Renal cortical epithelial cell (primary cell): ENCODE results near the gene TPH2. TPM values are rescaled to one million over a fixed set of nuclear protein-coding genes. Genes with fewer than 3 reads are reported as not detected.

Experiments used
- DNase-seq: peaks from one replicate; pipeline ENCODE4 v3.0.0-alpha.2; 2011; ENCODE audit warnings: low read depth
- total RNA-seq: library from RNA; depleted of rRNA; stranded (reverse); fragments of >200 nt; gene quantifications from 2 replicates; pipeline ENCODE4 v1.2.3, GENCODE V29; 2014

TPH2 gene
- total RNA-seq, 1 donor from 2014 or later, result 0.05 TPM

DNA sequence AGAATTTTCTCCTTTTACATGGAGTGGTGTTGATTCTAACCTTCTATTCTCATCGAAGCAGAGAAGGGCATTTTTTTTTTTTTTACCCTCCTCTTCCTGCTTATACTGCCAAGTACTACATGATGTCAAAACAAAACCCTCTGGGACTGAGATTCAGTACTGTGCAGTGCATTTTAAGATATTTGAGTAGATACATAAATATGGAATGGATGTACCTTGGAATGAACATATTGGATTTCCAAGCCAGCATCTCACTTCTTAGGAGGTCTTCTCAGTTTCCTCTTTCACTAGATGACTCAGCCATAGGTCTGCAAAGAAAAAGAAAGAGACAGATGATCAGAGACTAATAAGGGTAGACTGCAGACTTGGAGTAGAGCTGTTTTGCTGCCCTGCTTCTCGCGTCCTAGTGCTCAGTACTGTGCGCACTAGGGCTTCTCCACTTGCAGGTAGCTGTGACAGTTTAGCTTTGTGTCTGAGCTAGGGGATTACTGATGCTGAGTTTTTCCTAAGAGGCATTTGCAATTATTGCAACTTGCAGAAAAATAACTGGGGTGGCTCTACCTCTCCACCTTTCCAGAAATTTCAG is 20.4 kb downstream of the TPH2 start:
- no peak for DNase-seq

DNA sequence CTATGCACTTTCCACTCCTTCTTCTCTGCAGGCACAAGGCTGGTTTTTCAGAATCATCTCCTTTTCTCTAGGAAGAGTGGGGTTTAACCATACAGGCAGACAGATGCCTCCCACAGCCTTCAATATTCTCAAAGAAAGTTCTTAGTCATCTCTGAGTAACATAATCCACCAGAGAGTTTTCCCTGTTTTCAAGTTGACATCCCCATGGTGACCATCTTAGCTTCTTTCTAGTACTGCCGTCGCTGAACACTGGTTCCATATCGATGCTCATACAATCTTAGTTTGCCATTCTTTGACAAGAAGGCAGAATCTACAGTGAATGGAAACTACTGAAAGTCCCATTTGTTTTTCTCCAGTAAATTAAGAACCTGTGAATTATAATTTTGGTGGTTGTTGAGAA is 28.6 kb downstream of the TPH2 start:
- DNase-seq, result peak; percentile 18

DNA sequence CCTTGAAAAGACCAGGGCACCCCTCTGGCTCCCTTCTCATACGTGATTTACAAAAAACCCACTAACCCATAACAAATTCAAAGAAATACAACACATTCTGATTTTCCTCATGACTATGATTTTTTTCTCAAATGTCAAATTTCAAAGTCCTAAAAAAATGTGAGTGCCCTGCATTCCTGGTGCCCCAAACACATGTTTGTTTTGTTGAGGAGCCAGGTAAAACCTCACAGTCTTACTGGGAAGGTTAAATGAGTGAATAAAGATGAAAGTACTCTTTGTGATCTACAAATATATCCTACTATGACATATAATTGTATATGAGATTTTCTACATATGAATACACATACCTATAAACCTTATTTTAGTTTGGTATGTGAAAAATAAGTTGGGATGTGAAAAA is 30.7 kb downstream of the TPH2 start:
- no peak for DNase-seq

DNA sequence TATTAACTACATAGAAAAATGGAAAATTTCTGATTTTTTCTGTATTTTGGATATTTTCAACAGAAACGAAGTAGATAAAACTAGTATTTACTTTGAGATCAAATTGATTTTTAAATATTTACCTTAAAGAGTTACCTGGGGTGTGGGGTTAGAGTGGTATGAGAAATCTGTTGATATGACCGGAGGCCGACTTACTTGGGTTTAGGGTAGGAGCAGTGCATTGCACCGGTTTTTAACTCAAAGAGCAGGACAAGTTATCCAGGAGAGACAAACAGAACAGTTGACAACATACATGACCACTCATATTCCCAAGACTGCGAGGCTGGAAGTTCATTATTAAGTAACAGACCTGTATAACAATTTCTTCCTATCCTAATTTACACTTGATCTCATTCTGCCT is 31.4 kb downstream of the TPH2 start:
- no peak for DNase-seq

DNA sequence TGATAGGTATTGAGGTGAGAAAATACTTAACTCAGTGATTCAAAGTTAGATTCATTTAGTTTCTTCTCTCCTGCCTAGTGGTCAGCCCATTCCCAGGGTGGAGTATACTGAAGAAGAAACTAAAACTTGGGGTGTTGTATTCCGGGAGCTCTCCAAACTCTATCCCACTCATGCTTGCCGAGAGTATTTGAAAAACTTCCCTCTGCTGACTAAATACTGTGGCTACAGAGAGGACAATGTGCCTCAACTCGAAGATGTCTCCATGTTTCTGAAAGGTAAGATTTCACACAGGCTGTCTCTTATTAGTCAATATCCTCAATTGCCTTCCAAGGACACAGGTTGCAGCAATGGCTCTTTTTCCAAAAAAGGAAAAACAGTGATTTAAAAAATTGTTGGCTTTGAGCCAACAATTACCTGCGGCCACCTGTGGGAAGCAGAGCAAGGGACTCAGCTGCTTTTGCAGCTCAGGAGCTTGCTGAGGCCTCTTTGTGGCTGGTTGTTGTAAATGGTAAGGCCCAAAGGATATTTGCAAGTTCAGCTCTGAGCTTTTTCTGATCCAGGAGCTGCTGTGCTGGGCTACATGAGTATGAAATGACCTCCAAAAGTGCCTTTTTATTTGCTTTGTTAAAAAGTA is 33.9 kb downstream of the TPH2 start:
- no peak for DNase-seq

DNA sequence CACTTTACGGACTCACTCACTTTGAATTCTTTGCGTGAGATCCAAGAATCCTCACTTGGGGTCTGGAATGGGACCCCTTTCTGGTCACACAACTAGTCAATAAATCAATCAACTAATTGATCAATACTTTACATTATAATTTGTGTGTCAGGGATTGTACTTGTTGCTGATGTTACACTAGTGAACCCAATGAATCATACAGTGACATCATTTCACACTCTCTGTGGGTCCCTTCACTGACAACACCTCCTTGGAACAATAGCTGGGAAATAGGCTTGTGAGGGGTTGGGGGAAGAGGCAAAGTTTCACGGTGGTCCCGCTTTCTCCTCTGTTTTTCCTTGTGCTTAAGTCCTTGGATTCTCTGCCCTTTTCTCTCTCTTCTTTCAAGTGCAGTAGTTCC is 35.0 kb downstream of the TPH2 start:
- DNase-seq, result peak; percentile 31

DNA sequence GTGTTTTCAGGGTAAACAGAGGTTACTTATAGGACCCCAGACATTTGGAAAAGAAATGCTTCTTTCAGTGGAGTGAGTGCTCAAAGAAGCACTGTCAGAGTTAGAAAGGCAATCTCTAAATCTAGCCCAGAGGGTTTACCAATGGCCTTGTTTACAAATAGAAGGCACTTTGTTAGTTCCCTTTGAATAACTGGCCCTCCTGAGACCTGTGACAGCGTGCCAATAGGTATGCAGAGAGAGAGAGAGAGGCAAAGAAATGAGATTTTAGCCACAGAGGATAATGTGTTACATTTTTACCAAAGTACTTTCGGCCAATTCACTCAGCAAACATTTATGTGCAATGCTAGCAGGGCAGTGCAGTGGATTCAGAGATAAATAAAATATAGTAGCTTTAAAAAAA is 41.9 kb downstream of the TPH2 start:
- no peak for DNase-seq

DNA sequence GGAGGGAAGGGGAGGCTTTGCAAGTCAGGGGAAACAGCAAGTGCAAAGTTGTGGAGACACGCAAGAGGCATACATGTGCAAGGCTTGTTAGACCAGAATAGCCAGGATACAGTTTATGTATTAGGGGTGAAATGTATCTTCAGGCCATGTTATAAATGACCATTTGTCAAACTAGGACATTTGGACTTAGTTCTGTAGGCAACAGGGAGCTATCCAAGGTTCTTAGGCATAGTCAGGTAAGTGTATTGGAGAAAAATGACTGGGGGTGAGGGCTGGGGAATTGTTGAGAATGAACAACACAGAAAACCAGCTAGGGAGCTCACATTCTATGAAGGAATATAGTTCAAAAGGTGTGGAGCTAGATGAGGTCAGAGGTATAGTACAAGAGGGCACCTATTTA is 42.5 kb downstream of the TPH2 start:
- DNase-seq, result peak; percentile 41

DNA sequence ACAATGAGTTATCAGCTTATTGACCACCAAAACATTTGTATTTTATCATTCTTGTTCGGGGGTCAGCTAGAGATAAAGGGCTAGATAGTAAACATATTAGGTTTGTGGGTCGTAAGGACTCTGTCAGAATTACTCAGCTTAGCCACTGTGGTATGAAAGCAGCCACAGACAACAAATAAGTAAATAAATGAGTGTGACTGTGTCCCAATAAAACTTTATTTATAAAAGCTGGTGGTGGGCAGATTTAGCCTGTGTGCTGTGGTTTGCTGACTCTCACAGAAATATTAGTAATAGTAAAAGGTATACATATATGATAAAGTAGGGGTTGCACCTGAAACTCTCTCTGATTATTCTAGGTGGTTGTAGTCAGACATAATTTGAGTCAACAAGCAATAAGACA is 56.1 kb downstream of the TPH2 start:
- DNase-seq, result no peak

DNA sequence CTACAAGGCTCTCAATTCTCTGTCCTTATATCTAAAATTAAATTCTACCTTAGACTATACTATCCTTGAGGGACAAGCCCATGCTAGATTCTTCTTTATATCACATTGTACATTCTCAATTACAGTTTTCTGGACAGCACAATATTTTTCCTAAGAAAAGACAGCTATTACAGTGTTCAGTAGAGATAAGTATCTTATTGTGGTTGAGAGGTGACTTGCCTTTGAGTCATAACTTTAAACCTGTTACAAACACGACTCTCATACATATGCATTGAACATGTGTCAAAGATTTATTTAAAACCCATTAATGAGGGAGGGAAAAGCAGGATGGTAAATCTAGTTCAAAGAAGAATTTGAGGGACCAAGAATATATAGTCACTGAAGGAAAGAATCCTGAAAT is 61.1 kb downstream of the TPH2 start:
- DNase-seq, result peak; percentile 37

DNA sequence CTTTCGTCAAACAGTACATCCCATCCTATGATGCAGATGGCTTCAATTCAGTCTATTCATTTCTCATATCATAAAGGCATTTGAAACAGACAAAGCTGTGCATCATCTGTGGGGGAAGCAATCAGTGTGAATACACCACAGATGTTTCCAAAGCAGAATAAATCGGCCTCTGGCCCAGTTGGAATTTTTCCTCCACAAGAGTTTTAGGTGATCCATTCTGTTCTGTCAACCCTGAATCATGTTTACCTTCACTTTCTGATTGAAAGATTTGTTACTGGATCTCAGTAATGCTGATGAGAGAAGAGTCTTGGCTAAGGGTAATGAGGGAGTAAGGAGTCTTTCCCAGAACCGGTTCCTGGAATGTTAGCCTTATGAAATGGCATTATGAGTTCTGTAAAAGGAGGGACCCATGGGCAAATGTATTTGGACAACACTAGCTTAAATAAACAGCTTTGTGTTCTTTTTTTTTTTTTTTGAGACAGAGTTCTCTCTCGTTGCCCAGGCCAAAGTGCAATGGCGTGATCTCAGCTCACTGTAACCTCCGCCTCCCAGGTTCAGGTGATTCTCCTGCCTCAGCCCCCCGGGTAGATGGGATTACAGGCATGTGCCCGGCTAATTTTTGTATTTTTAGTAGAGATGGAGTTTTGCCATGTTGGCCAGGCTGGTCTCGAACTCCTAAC is 62.5 kb downstream of the TPH2 start:
- DNase-seq, result no peak

DNA sequence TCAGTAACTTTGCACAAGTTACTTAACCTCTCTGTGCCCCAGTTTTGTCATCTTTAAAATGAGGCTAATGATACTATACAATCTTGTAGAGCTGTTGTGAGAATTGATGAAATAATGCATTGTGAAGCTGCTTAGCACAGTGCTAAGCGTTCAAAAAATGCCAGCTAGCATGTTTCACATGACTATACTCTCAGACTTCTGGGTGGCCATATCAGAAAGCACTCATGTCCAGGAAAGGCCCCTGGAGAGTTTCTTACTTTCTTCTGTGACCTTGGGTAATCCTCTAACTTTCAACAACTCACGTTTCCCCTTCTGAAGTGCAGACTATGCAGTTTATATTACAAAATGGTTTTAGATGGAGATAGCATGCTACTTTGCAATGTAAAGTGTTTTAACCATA is 68.1 kb downstream of the TPH2 start:
- no peak for DNase-seq

DNA sequence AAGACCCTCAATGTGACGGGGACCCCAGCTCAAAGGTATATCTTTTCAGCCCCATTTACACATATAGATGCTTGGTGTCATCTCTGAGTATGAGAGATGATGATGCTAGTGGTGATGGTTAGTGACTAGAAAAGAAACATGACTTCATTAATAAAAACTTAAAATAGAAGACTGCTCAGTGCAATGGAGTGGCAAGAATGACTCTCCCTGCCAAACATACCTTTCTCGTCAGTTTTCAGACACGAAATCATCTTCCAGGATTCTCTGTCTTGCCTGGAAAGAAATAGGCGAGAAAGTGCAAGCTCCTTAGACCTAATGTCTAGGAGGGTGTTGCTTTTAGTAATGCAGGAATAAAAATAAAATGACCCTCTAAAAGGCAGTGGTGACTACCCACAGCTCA is 71.7 kb downstream of the TPH2 start:
- peak; percentile 21 for DNase-seq

DNA sequence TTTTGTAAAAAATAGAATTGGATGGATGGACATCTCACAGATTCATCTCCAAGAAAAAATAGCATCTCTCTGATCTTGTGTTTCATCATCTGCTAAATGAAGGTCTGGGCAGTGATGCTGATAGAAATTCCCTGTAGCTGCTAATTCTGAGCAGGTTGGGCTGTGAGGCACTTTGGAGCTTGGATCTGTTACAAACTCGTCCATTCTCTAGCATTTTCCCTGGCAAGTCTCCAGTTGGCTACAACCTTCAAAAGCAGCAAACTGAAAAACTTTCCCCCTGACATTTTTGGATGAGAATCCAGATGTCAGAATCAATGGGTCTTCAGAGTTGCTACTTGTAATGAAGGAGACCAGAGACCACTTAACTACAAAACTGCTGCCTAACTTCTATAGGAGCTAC is 72.7 kb downstream of the TPH2 start:
- DNase-seq, result no peak

DNA sequence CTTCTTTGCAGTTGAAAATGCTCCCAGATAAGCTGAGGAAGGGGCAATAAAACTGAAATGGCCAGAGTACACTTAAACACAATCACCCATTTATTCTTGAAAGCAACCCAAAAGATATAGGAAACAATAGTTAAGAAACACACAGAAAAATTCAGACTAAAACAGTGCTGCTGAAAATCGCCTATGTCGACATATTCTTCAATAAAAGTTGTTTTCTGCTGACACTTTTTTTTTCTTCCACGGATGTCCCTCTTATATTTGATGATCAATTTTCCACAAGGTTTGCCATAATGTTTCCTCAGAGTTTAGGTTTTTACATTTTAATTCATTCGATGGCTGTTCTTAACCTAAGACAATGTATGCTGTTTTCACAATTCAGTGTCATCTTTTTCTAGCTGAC is 74.2 kb downstream of the TPH2 start:
- no peak for DNase-seq

DNA sequence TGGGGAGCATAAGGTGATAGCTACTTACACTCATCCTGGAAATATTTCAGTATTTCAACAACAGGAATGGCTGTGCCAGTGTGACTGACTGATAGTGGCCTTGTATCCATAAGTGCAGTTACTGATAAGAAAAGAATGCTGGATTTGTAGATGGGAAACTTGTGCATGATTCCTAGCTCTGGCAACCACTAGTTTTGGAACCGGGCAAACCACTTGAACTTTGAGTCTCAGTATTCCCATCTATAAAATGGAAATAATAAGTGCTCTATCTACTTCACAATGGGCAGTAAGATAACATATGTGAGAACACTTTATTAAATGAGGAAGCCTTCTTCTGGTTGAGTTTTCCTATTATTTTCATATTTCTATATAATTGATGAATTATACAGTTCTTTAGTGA is 77.2 kb downstream of the TPH2 start:
- DNase-seq, result no peak

DNA sequence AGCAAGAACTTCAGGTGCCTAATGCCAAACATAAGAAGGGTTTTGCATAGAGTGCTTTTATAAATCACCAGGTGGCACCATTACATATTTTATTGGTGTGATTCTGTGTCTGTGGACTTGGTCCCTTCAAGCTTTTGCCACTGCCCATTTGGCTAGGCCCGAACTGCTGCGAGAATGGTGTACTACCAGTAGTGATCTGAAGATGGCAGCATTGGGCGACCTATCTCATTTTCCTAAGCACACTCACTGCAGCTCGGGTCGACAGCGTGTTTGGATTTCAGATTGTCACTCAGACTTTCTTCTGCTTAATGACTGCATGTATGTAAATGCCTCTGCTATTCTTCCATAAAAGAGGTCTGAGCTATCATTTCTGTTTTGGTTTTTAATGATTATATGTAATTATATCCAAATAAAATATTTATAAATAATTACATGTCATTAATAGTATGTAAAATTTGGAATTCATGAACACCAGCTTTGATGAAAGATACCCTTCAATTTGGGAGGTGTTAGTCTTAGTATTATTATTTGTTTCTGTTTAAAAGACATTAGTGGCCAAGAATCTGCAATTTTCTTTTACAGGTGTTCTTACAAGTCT is 78.5 kb downstream of the TPH2 start:
- DNase-seq, result peak; percentile 73

DNA sequence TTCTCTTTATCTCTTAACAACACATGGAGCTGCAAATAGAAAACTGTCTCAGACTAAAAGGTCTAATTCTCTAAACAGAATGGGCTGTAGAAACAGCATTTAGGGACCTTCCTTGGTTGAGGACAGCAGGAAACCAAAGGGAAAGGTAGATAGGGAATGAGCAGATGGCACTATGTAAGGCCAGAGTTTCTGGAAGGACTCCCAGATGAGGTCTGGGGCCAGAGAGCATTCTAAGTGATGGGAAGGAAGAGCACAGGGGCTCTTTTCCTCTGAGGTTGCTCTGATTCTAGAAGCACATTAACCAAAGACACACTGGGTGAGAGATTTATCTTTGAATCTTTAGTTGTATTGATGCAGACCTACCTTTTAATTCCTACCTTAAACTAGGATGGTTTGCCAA is 79.4 kb downstream of the TPH2 start:
- DNase-seq, result no peak

DNA sequence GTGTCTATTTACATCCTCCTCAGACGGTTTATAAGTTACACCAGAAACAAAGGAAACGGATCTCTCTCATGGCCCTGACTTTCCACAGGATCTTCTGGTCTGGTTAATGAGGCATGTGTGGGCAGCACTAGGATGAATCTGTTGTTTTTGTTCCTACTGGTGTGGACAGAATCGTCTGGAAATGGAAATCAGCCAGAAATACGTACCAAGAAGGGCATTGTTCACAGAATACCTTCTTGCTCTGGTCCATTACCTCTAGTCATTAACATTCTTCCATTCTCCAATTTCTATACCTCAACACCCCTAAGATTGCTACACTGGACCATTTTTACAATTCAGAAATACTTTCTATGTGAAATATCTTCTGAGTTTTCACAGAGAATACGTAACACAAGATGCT is 86.0 kb downstream of the TPH2 start:
- DNase-seq, result peak; percentile 98

DNA sequence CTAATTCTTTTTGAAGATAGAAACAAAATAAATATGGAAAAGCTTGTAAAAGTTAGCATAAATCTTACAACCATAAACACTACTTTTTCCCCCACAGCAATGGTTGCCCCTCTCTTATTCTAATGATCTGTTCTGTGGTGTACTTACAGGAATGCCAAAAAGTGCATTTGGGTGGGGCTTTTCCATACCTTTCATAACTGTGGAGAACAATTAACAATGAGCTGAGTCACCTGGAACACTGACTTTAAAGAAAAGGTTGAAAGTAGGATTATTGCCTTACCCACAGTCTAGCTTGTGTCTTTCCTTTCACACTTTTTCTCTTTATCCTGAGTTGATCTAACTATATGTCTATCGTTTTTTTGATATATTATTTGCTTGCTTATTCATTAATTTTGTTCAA is 86.9 kb downstream of the TPH2 start:
- peak; percentile 61 for DNase-seq

DNA sequence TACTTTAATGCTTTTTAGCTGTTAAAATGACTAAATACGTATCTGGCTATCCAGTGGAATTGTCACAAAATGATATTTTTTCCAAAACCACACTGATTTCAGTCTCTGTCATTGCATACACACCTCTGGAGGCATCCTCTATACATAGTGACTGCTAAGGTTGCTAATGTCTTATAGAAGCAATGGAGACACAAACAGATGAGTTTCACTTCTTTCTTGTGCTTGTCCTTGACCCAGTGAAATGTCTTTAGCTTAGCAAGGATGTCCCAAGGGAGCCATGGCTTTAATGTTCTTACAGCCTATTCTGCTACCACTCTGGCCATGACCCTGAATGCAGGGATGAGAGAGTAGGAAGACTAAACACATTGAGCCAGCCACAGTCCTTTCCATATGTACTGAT is 90.3 kb downstream of the TPH2 start:
- DNase-seq, result no peak

DNA sequence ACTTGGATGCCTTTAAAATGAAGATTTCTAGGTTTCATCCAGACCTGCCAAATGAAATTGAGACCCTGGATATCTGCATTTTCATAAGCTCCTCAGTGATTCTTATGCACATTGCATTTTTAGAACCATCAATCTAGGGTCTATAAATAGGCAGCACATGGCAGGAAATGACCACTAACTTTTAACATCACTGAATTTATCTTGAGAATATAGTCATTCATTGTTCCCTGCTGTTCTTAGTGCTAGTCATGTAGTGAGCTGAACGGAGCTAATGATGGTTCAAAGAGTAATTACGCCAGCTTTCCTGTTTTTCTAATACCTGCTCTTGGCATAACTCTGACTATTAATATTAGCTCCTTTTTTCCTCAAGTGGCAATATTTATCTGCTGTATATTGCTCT is 91.6 kb downstream of the TPH2 start:
- no peak for DNase-seq

DNA sequence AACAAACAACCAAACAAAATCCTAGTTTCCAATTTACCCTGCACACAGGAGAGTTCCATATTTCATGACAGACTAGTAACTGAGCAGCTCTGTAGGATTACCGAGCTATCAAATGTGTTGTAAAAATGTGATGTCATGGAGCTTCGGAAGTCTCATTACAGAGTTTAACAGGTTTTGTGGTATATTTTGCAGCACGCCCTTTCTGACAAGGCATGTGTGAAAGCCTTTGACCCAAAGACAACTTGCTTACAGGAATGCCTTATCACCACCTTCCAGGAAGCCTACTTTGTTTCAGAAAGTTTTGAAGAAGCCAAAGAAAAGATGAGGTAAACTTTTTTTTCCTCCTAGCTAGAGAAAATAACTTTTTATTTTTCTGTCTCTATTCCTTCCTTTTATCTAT is 92.4 kb downstream of the TPH2 start:
- peak; percentile 43 for DNase-seq
